ENCODE results near the gene CFAP161.
"Not testable (repeated sequence)": the region's sequence is repeated elsewhere in the genome, so short reads cannot be mapped to it uniquely, and the experiment has no call there.

CFAP161 gene

GRCh38 chr15:81151389-81151788, 17.3 kb downstream of the CFAP161 start:
- Histone ChIP-seq H3K4me3 (ENCODE audit: low read length) (no peak overlapping the region), H3K27ac (ENCODE audit: low read depth, low read length) (no peak overlapping the region), H3K27me3 (ENCODE audit: control insufficient read depth, insufficient read depth, low read length) (no peaks in the 10 kb centered on the region), H3K36me3 (ENCODE audit: control insufficient read depth, insufficient read depth, low read length) (no peaks in the 10 kb centered on the region), H3K9ac (ENCODE audit: low read length) (no peak overlapping the region), H3K4me1 (ENCODE audit: control insufficient read depth, insufficient read depth, low read length) (no peaks in the 10 kb centered on the region)

- Histone ChIP-seq H3K27ac (ENCODE audit: low read depth, low read length) (no peak overlapping the region), H3K4me1 (ENCODE audit: control insufficient read depth, insufficient read depth, low read length) (peaks cover 2% of the 10 kb centered on the region), H3K36me3 (ENCODE audit: control insufficient read depth, insufficient read depth, low read length) (no peaks in the 10 kb centered on the region), H3K27me3 (ENCODE audit: control insufficient read depth, insufficient read depth, low read length) (peaks cover 3% of the 10 kb centered on the region), H3K9ac (ENCODE audit: low read length) (no peak overlapping the region), H3K4me3 (ENCODE audit: low read length) (no peak overlapping the region)
Observed at GRCh38 chr15:81152339-81152738, 18.3 kb downstream of the CFAP161 start.

- peaks cover 4% of the 10 kb centered on the region for H3K27me3 ChIP-seq (ENCODE audit: control insufficient read depth, insufficient read depth, low read length)
- no peak overlapping the region for H3K27ac ChIP-seq (ENCODE audit: low read depth, low read length)
- H3K4me3 ChIP-seq (ENCODE audit: low read length) = no peak overlapping the region
- H3K9ac ChIP-seq (ENCODE audit: low read length) = no peak overlapping the region
- no peaks in the 10 kb centered on the region for H3K36me3 ChIP-seq (ENCODE audit: control insufficient read depth, insufficient read depth, low read length)
- peaks cover 3% of the 10 kb centered on the region for H3K4me1 ChIP-seq (ENCODE audit: control insufficient read depth, insufficient read depth, low read length)
Observed at GRCh38 chr15:81152799-81153198, 18.7 kb downstream of the CFAP161 start.

- peaks cover 4% of the 10 kb centered on the region for H3K27me3 ChIP-seq (ENCODE audit: control insufficient read depth, insufficient read depth, low read length)
- H3K9ac ChIP-seq (ENCODE audit: low read length) = no peak overlapping the region
- H3K27ac ChIP-seq (ENCODE audit: low read depth, low read length) = no peak overlapping the region
- H3K4me3 ChIP-seq (ENCODE audit: low read length) = no peak overlapping the region
- no peaks in the 10 kb centered on the region for H3K36me3 ChIP-seq (ENCODE audit: control insufficient read depth, insufficient read depth, low read length)
- peaks cover 3% of the 10 kb centered on the region for H3K4me1 ChIP-seq (ENCODE audit: control insufficient read depth, insufficient read depth, low read length)
Observed at GRCh38 chr15:81155375-81156218, 21.5 kb downstream of the CFAP161 start.

GRCh38 chr15:81156324-81156723, 22.3 kb downstream of the CFAP161 start:
- no peaks in the 10 kb centered on the region for H3K36me3 ChIP-seq (ENCODE audit: control insufficient read depth, insufficient read depth, low read length)
- H3K4me3 ChIP-seq (ENCODE audit: low read length) = no peak overlapping the region
- no peak overlapping the region for H3K27ac ChIP-seq (ENCODE audit: low read depth, low read length)
- peaks cover 6% of the 10 kb centered on the region for H3K4me1 ChIP-seq (ENCODE audit: control insufficient read depth, insufficient read depth, low read length)
- peaks cover 4% of the 10 kb centered on the region for H3K27me3 ChIP-seq (ENCODE audit: control insufficient read depth, insufficient read depth, low read length)
- no peak overlapping the region for H3K9ac ChIP-seq (ENCODE audit: low read length)

- H3K27me3 ChIP-seq (ENCODE audit: control insufficient read depth, insufficient read depth, low read length) = peaks cover 4% of the 10 kb centered on the region
- no peaks in the 10 kb centered on the region for H3K36me3 ChIP-seq (ENCODE audit: control insufficient read depth, insufficient read depth, low read length)
- H3K4me3 ChIP-seq (ENCODE audit: low read length) = no peak overlapping the region
- H3K9ac ChIP-seq (ENCODE audit: low read length) = no peak overlapping the region
- H3K4me1 ChIP-seq (ENCODE audit: control insufficient read depth, insufficient read depth, low read length) = peaks cover 6% of the 10 kb centered on the region
- no peak overlapping the region for H3K27ac ChIP-seq (ENCODE audit: low read depth, low read length)
Observed at GRCh38 chr15:81157195-81157938, 23.3 kb downstream of the CFAP161 start.

GRCh38 chr15:81157939-81158223, 23.8 kb downstream of the CFAP161 start:
- Histone ChIP-seq H3K27ac (ENCODE audit: low read depth, low read length) (no peak overlapping the region), H3K4me1 (ENCODE audit: control insufficient read depth, insufficient read depth, low read length) (peaks cover 6% of the 10 kb centered on the region), H3K27me3 (ENCODE audit: control insufficient read depth, insufficient read depth, low read length) (peaks cover 4% of the 10 kb centered on the region)

GRCh38 chr15:81158561-81158960, 24.5 kb downstream of the CFAP161 start:
- H3K27me3 ChIP-seq (ENCODE audit: control insufficient read depth, insufficient read depth, low read length); H3K4me1 ChIP-seq (ENCODE audit: control insufficient read depth, insufficient read depth, low read length); H3K36me3 ChIP-seq (ENCODE audit: control insufficient read depth, insufficient read depth, low read length); H3K9ac ChIP-seq (ENCODE audit: low read length); H3K4me3 ChIP-seq (ENCODE audit: low read length); H3K27ac ChIP-seq (ENCODE audit: low read depth, low read length): not testable (repeated sequence)

More at GRCh38 chr15:81157939-81158223, 23.8 kb downstream of the CFAP161 start:
- Histone ChIP-seq H3K36me3 (ENCODE audit: control insufficient read depth, insufficient read depth, low read length) (no peaks in the 10 kb centered on the region), H3K9ac (ENCODE audit: low read length) (no peak overlapping the region), H3K4me3 (ENCODE audit: low read length) (no peak overlapping the region)

GRCh38 chr15:81160312-81161159, 26.5 kb downstream of the CFAP161 start:
- H3K27me3 ChIP-seq (ENCODE audit: control insufficient read depth, insufficient read depth, low read length) = peaks cover 4% of the 10 kb centered on the region
- no peak overlapping the region for H3K27ac ChIP-seq (ENCODE audit: low read depth, low read length)
- no peaks in the 10 kb centered on the region for H3K36me3 ChIP-seq (ENCODE audit: control insufficient read depth, insufficient read depth, low read length)
- H3K9ac ChIP-seq (ENCODE audit: low read length) = no peak overlapping the region
- H3K4me1 ChIP-seq (ENCODE audit: control insufficient read depth, insufficient read depth, low read length) = peaks cover 6% of the 10 kb centered on the region
- H3K4me3 ChIP-seq (ENCODE audit: low read length) = no peak overlapping the region

GRCh38 chr15:81161160-81161673, 27.1 kb downstream of the CFAP161 start:
- no peaks in the 10 kb centered on the region for H3K36me3 ChIP-seq (ENCODE audit: control insufficient read depth, insufficient read depth, low read length)
- H3K27ac ChIP-seq (ENCODE audit: low read depth, low read length) = no peak overlapping the region
- peaks cover 6% of the 10 kb centered on the region for H3K4me1 ChIP-seq (ENCODE audit: control insufficient read depth, insufficient read depth, low read length)
- H3K9ac ChIP-seq (ENCODE audit: low read length) = no peak overlapping the region
- peaks cover 4% of the 10 kb centered on the region for H3K27me3 ChIP-seq (ENCODE audit: control insufficient read depth, insufficient read depth, low read length)
- no peak overlapping the region for H3K4me3 ChIP-seq (ENCODE audit: low read length)

- no peaks in the 10 kb centered on the region for H3K36me3 ChIP-seq (ENCODE audit: control insufficient read depth, insufficient read depth, low read length)
- peaks cover 4% of the 10 kb centered on the region for H3K27me3 ChIP-seq (ENCODE audit: control insufficient read depth, insufficient read depth, low read length)
- H3K9ac ChIP-seq (ENCODE audit: low read length) = no peak overlapping the region
- H3K27ac ChIP-seq (ENCODE audit: low read depth, low read length) = no peak overlapping the region
- no peak overlapping the region for H3K4me3 ChIP-seq (ENCODE audit: low read length)
- peaks cover 6% of the 10 kb centered on the region for H3K4me1 ChIP-seq (ENCODE audit: control insufficient read depth, insufficient read depth, low read length)
Observed at GRCh38 chr15:81161851-81162250, 27.8 kb downstream of the CFAP161 start.

Measured in rectal smooth muscle tissue (tissue), 1 donor.